Uterus (tissue), 2 donors: ENCODE data around the gene AP2A2.

Source experiments
- POLR2A ChIP-seq, 2 donors: fragments of 450-650 bp; IDR thresholded peaks; one replicate each; pipeline ENCODE4 v1.6.1; 2016; ENCODE audit warnings: antibody characterized with exemption in 2 of 2, mild to moderate bottlenecking in 1 of 2, moderate library complexity in 1 of 2
- TF ChIP-seq, protein P1 (sequence below), 4 experiments: fragments of 200-600 bp in 2 of 4; fragments of 450-650 bp in 2 of 4; sonication (generic) in 2 of 4; IDR thresholded peaks; one replicate each; pipeline ENCODE4 v1.5.1; 2016 to 2019; ENCODE audit warnings: antibody characterized with exemption in 4 of 4, mild to moderate bottlenecking in 2 of 4, moderate library complexity in 1 of 4

DNA sequence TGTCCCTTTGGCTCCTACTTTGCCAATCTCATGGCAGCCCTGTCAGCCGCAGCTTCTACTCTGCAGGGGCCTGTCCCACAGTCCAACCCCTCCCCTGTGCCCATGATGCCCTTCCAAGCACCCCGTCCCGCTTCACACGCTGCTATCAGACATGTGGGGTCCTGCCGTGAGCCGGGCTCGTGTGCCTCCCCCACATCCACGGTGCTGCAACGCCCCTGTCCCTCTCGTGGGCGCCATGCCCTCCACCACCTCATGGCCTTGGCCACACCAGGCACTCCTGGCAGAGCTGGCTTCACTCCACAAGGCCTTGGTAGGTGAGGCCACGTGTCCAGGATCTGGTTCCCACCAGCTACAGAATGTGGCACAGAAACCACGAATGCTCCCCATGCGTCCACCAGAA, 38.1 kb upstream of the AP2A2 start:
- TF ChIP-seq, protein P1, sequence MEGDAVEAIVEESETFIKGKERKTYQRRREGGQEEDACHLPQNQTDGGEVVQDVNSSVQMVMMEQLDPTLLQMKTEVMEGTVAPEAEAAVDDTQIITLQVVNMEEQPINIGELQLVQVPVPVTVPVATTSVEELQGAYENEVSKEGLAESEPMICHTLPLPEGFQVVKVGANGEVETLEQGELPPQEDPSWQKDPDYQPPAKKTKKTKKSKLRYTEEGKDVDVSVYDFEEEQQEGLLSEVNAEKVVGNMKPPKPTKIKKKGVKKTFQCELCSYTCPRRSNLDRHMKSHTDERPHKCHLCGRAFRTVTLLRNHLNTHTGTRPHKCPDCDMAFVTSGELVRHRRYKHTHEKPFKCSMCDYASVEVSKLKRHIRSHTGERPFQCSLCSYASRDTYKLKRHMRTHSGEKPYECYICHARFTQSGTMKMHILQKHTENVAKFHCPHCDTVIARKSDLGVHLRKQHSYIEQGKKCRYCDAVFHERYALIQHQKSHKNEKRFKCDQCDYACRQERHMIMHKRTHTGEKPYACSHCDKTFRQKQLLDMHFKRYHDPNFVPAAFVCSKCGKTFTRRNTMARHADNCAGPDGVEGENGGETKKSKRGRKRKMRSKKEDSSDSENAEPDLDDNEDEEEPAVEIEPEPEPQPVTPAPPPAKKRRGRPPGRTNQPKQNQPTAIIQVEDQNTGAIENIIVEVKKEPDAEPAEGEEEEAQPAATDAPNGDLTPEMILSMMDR (IDR thresholded peaks at IDR 0.05): no peak
- no peak for TF ChIP-seq POLR2A (IDR thresholded peaks at IDR 0.05)
